IPS-NIHi11 (cell line): ENCODE measurements around the gene SH3GL1.

ENCODE experiments used
- DNase-seq: peaks from one replicate; pipeline ENCODE4 v3.0.0; 2012; ENCODE audit warnings: mixed read lengths, low spot score

The SH3GL1 gene

GRCh38 chr19:4396949-4397783 is 3.2 kb downstream of the SH3GL1 start:
- no peak for DNase-seq

DNA sequence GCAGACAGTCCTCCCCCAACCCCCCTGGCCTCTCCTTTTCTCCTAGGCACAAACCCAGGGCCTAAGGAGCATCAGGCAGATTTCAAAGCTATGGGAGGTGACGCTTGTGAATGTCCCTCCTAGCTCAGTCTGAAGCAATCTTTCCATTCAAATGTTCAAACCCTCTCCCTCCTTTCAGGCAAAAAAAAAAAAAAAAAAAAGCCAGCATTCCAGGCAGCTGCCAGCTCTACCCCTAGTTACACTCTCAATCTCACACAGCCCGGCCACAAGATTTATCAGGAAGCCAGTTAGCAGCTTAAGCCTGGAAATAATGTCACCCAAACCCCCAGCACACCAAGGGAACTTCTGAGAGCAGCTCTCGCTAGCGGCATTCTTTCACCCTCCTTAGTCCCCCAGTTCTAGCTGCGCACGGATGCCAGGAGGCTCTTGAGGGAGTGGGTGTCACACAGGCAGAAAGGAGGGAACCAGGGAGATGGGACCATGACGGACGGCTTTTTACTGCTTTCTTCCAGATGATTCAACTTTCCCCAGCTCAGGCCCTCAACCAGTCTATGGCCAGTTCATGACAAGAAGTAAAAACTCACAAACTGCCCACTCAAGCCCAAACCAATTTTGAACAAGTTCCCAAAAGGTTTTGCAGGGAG is 6.3 kb downstream of the SH3GL1 start:
- no peak for DNase-seq

GRCh38 chr19:4391701-4392483 is 8.5 kb downstream of the SH3GL1 start:
- no peak for DNase-seq

- DNase-seq, result no peak
Observed at GRCh38 chr19:4391306-4391693, 9.0 kb downstream of the SH3GL1 start.

- peak; percentile 67 for DNase-seq
Observed at GRCh38 chr19:4390567-4391305, 9.6 kb downstream of the SH3GL1 start.

GRCh38 chr19:4390017-4390566 is 10.3 kb downstream of the SH3GL1 start:
- no peak for DNase-seq

GRCh38 chr19:4389511-4390016 is 10.8 kb downstream of the SH3GL1 start:
- DNase-seq, result no peak

DNA sequence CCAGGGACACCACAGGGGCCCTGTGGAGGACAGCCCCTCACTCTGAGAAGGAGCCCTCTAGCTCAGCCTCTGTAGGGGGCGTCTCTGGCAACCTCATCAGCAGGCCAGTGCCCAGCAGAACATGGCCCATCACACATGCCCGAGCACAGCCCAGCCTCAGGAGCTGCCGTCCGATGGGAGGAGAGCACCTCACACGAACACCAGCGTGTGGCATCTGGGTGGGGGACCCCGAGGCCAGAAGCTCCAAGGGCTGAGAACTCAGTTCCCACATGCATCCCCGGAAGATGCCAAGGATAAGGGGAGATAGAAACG is 11.3 kb downstream of the SH3GL1 start:
- no peak for DNase-seq

DNA sequence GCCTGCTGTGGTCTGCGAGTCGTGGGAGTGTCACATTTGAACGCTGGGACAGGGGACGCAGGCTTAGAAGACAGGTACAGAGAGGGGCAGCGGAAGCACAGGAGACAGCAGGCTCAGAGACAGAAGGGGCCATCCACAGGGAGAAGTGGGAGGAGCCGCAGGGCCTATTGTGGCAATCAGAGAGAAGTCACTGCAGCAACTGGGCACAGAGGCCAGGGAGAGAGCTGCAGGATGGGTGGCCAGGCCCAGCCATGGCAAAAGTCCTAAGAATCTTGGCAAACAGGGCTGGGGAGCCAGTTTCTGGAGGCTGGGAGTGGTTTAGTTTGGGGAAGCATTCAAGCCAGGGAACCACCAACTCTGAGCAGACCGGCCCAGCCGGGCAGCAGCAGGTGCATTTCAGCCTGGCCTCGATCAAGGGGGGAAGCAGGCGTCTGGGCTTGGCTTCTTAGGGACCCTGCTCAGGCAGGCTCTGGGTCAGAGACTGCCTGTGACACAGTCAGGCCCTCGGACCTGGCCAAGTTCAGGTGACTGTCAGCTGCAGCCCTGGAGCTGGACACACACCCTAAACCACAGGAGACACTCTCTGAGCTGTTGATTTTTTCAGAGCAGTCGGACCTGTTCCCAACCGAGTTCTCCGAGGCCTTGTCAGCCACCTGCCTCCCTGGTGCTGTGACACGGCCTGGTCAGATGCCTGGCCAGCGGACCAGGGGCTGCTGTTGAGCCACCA is 11.8 kb downstream of the SH3GL1 start:
- DNase-seq, result no peak

GRCh38 chr19:4386041-4386782 is 14.1 kb downstream of the SH3GL1 start:
- DNase-seq, result no peak

DNA sequence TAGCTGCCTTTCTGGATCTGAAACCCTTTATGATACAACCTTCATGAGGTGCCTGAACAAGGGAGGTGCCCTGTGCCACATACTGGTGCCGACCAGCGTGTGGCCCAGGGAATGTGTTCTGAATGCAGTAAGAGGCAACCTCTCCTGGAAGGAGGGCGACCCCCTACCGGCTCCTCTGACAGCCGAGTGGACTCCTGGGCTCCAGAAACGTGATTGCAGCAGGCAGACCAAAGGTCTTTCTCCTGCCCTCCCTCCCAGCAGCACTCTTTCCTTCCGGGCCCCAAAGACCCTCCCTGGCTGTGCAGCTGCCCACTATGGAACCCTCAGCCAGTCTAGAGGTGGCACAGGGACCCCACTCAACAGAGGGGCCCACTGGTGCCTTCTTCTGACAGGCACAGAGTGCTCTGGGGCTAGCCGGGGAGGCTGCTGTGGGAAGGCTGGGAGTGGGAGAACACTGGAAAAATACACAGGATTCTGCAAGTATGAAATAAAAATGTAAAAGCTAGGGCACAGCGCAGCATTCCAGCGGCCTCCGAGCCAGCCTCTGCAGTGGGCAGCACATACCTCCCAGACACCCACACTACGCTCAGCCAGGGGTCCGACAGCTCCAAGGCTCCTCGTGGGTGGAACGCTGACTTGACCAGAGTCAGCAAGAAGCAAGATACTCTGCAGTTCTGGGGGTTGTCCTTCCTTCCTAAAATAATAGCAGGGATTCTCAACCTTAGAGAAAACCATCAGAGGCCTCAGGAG is 14.9 kb downstream of the SH3GL1 start:
- DNase-seq, result no peak

- DNase-seq, result no peak
Observed at GRCh38 chr19:4380254-4380727, 20.1 kb downstream of the SH3GL1 start.

DNA sequence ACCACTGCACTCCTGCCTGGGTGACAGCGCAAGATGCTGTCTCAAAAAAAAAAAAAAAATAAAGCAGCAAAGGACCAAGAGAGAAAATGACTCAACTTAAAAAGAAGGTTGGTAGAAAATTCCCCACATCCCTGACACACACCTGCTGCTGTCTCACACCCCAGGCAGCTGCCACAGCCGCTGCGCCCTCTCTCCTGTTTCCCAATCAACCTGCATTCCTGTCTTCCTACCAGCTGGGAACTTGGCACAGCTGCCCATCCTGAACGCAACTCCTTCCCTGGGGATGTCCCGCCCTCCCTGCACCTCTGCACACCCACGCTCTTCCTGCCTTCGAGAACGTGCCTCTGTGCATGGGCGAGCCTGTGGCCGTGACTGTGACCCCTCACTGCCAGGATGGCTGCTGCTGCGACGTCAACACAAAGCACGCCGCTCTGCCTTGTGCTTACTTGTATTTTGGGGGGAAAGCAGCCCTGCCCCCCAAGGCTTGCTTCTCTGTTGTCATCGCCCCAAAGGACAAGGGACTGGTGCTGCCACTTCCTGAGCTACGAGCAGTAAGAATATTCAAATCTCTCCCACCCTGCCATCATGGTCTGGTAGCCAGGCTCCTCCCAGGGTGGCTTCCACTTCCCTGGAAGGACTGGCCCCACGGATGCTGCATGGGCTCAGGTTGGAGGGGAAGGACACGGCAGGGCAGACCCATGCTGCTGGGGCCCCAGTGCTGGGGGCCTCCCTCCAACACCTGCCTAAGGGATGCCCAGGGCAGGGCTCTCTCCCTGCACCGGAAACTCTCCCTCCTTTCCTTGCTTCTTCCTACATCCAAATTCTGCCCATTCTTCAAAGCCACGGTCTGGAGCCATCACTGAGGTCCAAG is 20.7 kb downstream of the SH3GL1 start:
- no peak for DNase-seq

GRCh38 chr19:4378886-4379285 is 21.5 kb downstream of the SH3GL1 start:
- DNase-seq, result no peak

GRCh38 chr19:4376991-4377781 is 23.2 kb downstream of the SH3GL1 start:
- no peak for DNase-seq

DNA sequence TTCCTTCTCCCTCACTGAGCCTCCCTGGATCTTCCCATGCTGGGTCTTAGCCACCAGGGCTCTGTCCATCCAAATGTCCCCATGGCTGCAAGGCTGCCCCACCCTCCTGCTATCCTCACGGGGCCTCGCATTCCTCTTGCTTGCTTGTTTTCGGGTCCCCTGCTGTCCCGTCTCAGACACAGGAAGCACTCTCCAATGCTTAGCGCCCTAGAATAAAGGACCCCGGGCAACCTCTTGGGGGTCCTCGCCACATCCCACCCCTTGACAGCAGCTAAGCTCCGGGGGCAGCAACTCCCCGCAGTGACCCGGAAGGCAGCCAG is 23.7 kb downstream of the SH3GL1 start:
- DNase-seq, result no peak

DNA sequence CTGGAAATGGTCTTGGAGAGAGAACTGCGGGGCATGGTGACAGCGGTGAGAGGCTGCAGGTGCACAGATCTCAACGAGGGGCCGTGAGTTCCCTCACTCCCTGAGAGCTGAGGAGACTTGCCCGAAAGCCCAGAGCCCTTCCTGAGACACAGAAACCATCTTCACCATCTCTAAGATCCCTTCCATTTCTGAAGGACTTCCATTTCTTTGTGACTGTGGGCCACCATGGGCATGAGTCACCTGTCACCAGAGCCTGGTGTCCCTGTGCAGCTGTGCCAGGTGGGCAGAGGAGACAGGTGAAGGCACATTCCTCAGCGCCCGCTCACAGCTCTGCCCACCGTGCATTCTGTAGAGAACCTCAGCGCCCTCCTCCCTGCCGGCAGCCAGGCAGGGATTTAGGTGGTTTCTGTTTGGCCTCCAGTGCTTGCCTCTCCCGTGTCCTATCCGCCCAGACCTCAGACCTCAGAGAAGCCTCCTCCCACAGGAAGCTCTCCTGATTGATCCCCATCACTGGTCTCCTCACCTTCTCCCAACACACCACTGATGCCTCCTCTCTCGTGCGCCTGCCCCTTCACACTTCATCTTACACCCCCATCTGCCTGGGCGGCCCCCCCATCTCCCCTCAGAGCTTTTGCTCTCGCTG is 24.2 kb downstream of the SH3GL1 start:
- no peak for DNase-seq
